SK-N-SH treated with all-trans-retinoic acid at 6 μM for 48 hours (cell line): Measurements from ENCODE around the gene ADAM22.

Source experiments
- ZFP3 ChIP-seq: fragments of 250-450 bp; sonication (Bioruptor Pico); IDR thresholded peaks from 2 replicates; pipeline ENCODE4 v1.5.0; 2020; ENCODE audit warnings: mild to moderate bottlenecking, moderate library complexity
- ZNF70 ChIP-seq: fragments of 450-650 bp; formaldehyde crosslinking; IDR thresholded peaks from 2 replicates; pipeline ENCODE4 v1.5.0; 2020; ENCODE audit warnings: mild to moderate bottlenecking, moderate library complexity
- TF ChIP-seq, protein P1 (sequence below): fragments of 250-450 bp; sonication (Bioruptor Pico); IDR thresholded peaks from 2 replicates; pipeline ENCODE4 v1.5.1; 2021; ENCODE audit warnings: mild to moderate bottlenecking, moderate library complexity

DNA sequence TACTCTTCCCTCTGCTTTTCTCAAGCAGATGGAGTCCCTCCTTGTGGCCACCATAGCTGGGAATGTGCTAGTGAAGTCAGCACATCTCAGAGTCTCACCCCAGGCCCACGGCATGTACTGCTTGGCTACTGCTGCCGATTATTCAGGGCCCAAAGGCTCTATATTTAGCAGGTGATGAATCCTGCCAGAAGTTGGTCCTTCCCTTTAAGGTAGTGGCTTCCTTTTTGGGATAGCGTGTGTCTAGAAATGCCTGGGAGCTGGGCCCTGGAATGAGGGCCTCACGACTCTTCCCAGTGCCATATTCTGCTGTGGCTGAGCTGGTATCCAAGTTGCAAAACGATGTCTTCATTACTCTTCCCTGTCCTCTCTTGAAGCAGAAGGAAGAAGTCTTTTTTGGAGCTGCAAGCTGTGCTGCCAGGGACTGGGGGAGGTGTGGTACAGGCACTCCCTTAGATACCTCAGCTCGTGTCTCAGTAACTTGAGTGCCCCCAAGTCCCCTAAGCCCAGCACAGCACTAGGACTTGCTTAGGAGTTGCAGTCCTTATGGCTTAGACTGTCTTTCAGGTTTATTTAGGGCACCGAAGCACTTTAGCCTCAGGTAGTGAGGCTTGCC is 100.1 kb downstream of the ADAM22 start:
- TF ChIP-seq ZFP3 (CRISPR knock-in tag) (no peak), ZNF70 (CRISPR knock-in tag) (no peak)
- TF ChIP-seq, protein P1, sequence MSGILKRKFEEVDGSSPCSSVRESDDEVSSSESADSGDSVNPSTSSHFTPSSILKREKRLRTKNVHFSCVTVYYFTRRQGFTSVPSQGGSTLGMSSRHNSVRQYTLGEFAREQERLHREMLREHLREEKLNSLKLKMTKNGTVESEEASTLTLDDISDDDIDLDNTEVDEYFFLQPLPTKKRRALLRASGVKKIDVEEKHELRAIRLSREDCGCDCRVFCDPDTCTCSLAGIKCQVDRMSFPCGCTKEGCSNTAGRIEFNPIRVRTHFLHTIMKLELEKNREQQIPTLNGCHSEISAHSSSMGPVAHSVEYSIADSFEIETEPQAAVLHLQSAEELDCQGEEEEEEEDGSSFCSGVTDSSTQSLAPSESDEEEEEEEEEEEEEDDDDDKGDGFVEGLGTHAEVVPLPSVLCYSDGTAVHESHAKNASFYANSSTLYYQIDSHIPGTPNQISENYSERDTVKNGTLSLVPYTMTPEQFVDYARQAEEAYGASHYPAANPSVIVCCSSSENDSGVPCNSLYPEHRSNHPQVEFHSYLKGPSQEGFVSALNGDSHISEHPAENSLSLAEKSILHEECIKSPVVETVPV (CRISPR knock-in tag): no peak
